ENCODE data around the gene TMEM132C.

DNA sequence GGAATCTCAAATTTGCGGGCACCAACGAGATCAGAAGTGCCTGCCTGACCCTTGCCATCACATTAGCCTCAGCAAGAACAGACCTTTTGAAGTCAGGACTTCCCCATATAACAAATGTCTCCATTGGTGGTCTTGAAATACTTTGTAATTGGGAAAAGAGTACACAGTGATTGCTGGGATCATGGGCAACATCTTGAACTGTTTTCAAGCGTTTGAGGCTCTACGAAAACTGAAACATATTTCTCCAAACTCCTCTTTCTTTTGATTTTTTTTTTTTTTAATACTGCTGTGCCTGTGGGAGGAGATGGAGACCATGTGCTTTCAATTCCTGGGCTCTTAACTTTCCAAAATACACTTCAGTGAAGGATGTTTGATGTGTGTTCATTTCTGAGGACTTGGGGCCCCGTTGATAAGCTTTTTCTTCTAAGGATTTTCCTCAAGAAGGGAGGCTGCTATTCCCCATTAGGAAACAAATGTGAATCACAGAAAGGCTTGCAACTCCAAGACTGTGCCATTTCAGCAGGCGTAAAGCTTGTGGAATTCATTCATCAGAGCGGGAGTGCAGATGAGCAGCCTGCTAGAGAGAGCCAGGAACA, 94.5 kb downstream of the TMEM132C start:
- no peak for TF ChIP-seq POLR2AphosphoS5 (IDR thresholded peaks at IDR 0.05; ENCODE audit: low read depth, low read length)
- TF ChIP-seq, protein P1, sequence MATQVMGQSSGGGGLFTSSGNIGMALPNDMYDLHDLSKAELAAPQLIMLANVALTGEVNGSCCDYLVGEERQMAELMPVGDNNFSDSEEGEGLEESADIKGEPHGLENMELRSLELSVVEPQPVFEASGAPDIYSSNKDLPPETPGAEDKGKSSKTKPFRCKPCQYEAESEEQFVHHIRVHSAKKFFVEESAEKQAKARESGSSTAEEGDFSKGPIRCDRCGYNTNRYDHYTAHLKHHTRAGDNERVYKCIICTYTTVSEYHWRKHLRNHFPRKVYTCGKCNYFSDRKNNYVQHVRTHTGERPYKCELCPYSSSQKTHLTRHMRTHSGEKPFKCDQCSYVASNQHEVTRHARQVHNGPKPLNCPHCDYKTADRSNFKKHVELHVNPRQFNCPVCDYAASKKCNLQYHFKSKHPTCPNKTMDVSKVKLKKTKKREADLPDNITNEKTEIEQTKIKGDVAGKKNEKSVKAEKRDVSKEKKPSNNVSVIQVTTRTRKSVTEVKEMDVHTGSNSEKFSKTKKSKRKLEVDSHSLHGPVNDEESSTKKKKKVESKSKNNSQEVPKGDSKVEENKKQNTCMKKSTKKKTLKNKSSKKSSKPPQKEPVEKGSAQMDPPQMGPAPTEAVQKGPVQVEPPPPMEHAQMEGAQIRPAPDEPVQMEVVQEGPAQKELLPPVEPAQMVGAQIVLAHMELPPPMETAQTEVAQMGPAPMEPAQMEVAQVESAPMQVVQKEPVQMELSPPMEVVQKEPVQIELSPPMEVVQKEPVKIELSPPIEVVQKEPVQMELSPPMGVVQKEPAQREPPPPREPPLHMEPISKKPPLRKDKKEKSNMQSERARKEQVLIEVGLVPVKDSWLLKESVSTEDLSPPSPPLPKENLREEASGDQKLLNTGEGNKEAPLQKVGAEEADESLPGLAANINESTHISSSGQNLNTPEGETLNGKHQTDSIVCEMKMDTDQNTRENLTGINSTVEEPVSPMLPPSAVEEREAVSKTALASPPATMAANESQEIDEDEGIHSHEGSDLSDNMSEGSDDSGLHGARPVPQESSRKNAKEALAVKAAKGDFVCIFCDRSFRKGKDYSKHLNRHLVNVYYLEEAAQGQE (IDR thresholded peaks at IDR 0.05; ENCODE audit: insufficient read depth in 1 of 2, low read depth in 2 of 2, low read length in 2 of 2), result no peak
